Ovary (tissue), 3 donors: ENCODE results near the gene NUCB1.

ENCODE experiments used
- EP300 ChIP-seq: sonication (generic); formaldehyde crosslinking; IDR thresholded peaks from one replicate; pipeline ENCODE4 v1.6.1; 2017; ENCODE audit warnings: antibody characterized with exemption
- TF ChIP-seq, protein P1 (sequence below), 3 donors: fragments of 450-650 bp in 2 of 3; fragments of 200-600 bp in 1 of 3; IDR thresholded peaks; one replicate each; pipeline versions ENCODE4 v1.5.1 to v1.8.0; 2016 to 2022; ENCODE audit warnings: antibody characterized with exemption in 3 of 3, mild to moderate bottlenecking in 1 of 3
- donor health status: DM: no; HTN: no; CAD: no.

GRCh38 chr19:48905664-48906063, 5.6 kb downstream of the NUCB1 start:
- TF ChIP-seq, protein P1, sequence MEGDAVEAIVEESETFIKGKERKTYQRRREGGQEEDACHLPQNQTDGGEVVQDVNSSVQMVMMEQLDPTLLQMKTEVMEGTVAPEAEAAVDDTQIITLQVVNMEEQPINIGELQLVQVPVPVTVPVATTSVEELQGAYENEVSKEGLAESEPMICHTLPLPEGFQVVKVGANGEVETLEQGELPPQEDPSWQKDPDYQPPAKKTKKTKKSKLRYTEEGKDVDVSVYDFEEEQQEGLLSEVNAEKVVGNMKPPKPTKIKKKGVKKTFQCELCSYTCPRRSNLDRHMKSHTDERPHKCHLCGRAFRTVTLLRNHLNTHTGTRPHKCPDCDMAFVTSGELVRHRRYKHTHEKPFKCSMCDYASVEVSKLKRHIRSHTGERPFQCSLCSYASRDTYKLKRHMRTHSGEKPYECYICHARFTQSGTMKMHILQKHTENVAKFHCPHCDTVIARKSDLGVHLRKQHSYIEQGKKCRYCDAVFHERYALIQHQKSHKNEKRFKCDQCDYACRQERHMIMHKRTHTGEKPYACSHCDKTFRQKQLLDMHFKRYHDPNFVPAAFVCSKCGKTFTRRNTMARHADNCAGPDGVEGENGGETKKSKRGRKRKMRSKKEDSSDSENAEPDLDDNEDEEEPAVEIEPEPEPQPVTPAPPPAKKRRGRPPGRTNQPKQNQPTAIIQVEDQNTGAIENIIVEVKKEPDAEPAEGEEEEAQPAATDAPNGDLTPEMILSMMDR (IDR thresholded peaks at IDR 0.05), result no peak
- no peak for TF ChIP-seq EP300
